Neuronal stem cell (in vitro differentiated cells): ENCODE measurements around the gene PLEK.

Source experiments
- DNase-seq: peaks from one replicate; pipeline ENCODE4 v3.0.0-alpha.2; 2013; ENCODE audit warnings: low spot score
- H2AFZ ChIP-seq: one replicate; pipeline ENCODE4 v1.6.1; 2013; ENCODE audit warnings: mild to moderate bottlenecking, low read length, inconsistent platforms
- H2AK5ac ChIP-seq: 2 replicates; pipeline ENCODE4 v1.6.1; 2013; ENCODE audit warnings: low read depth, mild to moderate bottlenecking, inconsistent platforms, low read length, moderate library complexity, mixed read lengths
- H2BK120ac ChIP-seq: 2 replicates; pipeline ENCODE4 v1.6.1; 2013; ENCODE audit warnings: low read depth, mild to moderate bottlenecking, inconsistent platforms, low read length, moderate library complexity, mixed read lengths
- H2BK12ac ChIP-seq: one replicate; pipeline ENCODE4 v1.6.1; 2013; ENCODE audit warnings: low read length, inconsistent platforms
- H2BK15ac ChIP-seq: 2 replicates; pipeline ENCODE4 v1.6.1; 2013; ENCODE audit warnings: mild to moderate bottlenecking, low read length, inconsistent platforms, mixed read lengths
- H2BK5ac ChIP-seq: one replicate; pipeline ENCODE4 v1.6.1; 2013; ENCODE audit warnings: inconsistent platforms, mild to moderate bottlenecking, low read length, moderate library complexity
- H3K14ac ChIP-seq: one replicate; pipeline ENCODE4 v1.6.1; 2013; ENCODE audit warnings: low read length, inconsistent platforms
- H3K18ac ChIP-seq: 2 replicates; pipeline ENCODE4 v1.6.1; 2013; ENCODE audit warnings: low read length, inconsistent platforms
- H3K23ac ChIP-seq: 2 replicates; pipeline ENCODE4 v1.6.1; 2013; ENCODE audit warnings: low read depth, mild to moderate bottlenecking, mixed read lengths, low read length, inconsistent platforms; ENCODE audit not compliant: poor library complexity
- H3K27ac ChIP-seq: replicated peaks from 3 replicates; pipeline ENCODE4 v1.5.1; 2013; ENCODE audit warnings: low read length, inconsistent platforms
- H3K27me3 ChIP-seq, 3 experiments: 2 replicates each; pipeline ENCODE4 v1.6.1; 2013; ENCODE audit warnings: low read length in 3 of 3, mild to moderate bottlenecking in 2 of 3, inconsistent platforms in 1 of 3, low read depth in 1 of 3, mixed read lengths in 1 of 3, moderate library complexity in 1 of 3; ENCODE audit not compliant: control insufficient read depth in 3 of 3, insufficient read depth in 3 of 3
- H3K36me3 ChIP-seq, 2 donors: replicated peaks in 1 of 2; 2 replicates each; pipeline ENCODE4 v1.6.1; 2013; ENCODE audit warnings: low read length in 2 of 2; ENCODE audit not compliant: control insufficient read depth in 2 of 2, insufficient read depth in 2 of 2
- H3K4ac ChIP-seq: 2 replicates; pipeline ENCODE4 v1.6.1; 2013; ENCODE audit warnings: inconsistent platforms, mild to moderate bottlenecking, low read length, moderate library complexity
- H3K4me1 ChIP-seq, 2 donors: 1 replicate in 1 of 2; 2 replicates in 1 of 2; pipeline ENCODE4 v1.6.1; 2013; ENCODE audit warnings: low read length in 2 of 2, low read depth in 1 of 2; ENCODE audit not compliant: control insufficient read depth in 2 of 2, insufficient read depth in 1 of 2
- H3K4me2 ChIP-seq: one replicate; pipeline ENCODE4 v1.6.1; 2013; ENCODE audit warnings: mild to moderate bottlenecking, low read length, inconsistent platforms; ENCODE audit not compliant: insufficient read depth, poor library complexity, severe bottlenecking
- H3K4me3 ChIP-seq, 2 donors: 2 replicates each; pipeline ENCODE4 v1.5.1; 2013; ENCODE audit warnings: low read length in 2 of 2, mild to moderate bottlenecking in 2 of 2, inconsistent platforms in 1 of 2, moderate library complexity in 1 of 2
- H3K79me1 ChIP-seq: one replicate; pipeline ENCODE4 v1.6.1; 2013; ENCODE audit warnings: low read depth, mild to moderate bottlenecking, inconsistent platforms, low read length, moderate library complexity
- H3K9ac ChIP-seq: one replicate; pipeline ENCODE4 v1.6.1; 2013; ENCODE audit warnings: mild to moderate bottlenecking, low read depth, low read length, inconsistent platforms; ENCODE audit not compliant: poor library complexity
- H3K9me3 ChIP-seq, 2 donors: replicated peaks in 1 of 2; 2 replicates each; pipeline versions ENCODE3 to v1.6.1; 2013; ENCODE audit warnings: low read length in 2 of 2, mild to moderate bottlenecking in 2 of 2, inconsistent platforms in 1 of 2, low read depth in 1 of 2, mixed read lengths in 1 of 2, moderate library complexity in 1 of 2; ENCODE audit not compliant: control insufficient read depth in 2 of 2, insufficient read depth in 1 of 2
- H4K8ac ChIP-seq: one replicate; pipeline ENCODE4 v1.6.1; 2013; ENCODE audit warnings: low read depth, mild to moderate bottlenecking, inconsistent platforms, low read length, moderate library complexity
- H4K91ac ChIP-seq: one replicate; pipeline ENCODE4 v1.6.1; 2013; ENCODE audit warnings: low read length, low read depth, mild to moderate bottlenecking, inconsistent platforms; ENCODE audit not compliant: poor library complexity
- WGBS, 2 donors: extraction: QIAGEN DNeasy Blood & Tissue Kit; methylation state at CpG; one replicate each; pipeline ENCODE4 v1.1.7; 2013; ENCODE audit warnings: missing lambda C conversion rate in 2 of 2, mixed read lengths in 1 of 2; ENCODE audit not compliant: insufficient read length in 2 of 2, insufficient replicate concordance in 1 of 2; ENCODE audit errors: extremely low coverage in 2 of 2; 5-methylcytosine and 5-hydroxymethylcytosine counted together

PLEK gene

GRCh38 chr2:68426848-68427579 is 61.9 kb downstream of the PLEK start:
- H2BK120ac ChIP-seq, result no peak overlapping the region
- WGBS, 2 donors, result no CpG with 5 or more reads among the region's 10 CpGs
- H3K79me1 ChIP-seq, result no peaks in the 10 kb centered on the region

DNA sequence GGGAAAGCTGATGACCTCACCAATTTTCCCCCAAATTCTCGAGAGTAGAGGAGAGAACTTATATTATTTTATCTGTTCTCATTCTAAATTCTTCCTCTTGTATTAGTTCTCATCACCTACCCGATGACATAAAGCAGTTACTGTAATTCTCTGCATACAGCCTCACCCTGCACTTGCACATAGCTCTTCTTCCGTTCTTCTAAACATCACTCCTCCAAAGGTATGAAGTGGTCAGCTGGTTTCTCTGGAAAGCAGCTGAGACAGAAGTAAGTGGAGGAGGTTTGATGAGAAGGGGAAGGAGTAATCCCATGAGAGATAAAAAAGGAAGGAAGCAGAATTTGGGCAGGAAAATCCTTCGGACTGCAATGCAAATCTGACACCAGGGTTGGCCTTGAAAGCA is 63.0 kb downstream of the PLEK start:
- Histone ChIP-seq H3K27ac (no peak overlapping the region), H3K23ac (no peak overlapping the region), H3K4me3 (no peak overlapping the region), H2BK5ac (no peak overlapping the region), H4K91ac (no peak overlapping the region), H3K79me1 (no peaks in the 10 kb centered on the region), H3K4me1 (no peaks in the 10 kb centered on the region), H3K4ac (no peak overlapping the region), H2AK5ac (no peak overlapping the region), H3K18ac (no peak overlapping the region), H3K9ac (no peak overlapping the region), H2BK120ac (no peak overlapping the region), H3K36me3 (no peaks in the 10 kb centered on the region), H2BK12ac (no peak overlapping the region), H4K8ac (no peak overlapping the region), H3K27me3 (peaks cover 0 to 14% (median 0%) of the 10 kb centered on the region in 3 experiments), H2BK15ac (no peak overlapping the region), H3K4me2 (no peak overlapping the region), H3K9me3 (no peaks in the 10 kb centered on the region), H2AFZ (no peak overlapping the region), H3K14ac (no peak overlapping the region)
- DNase-seq, result no peak
- no CpG with 5 or more reads among the region's 4 CpGs for WGBS, 2 donors

More at GRCh38 chr2:68426848-68427579, 61.9 kb downstream of the PLEK start:
- Histone ChIP-seq H2BK5ac (no peak overlapping the region), H3K4me3 (no peak overlapping the region), H4K8ac (no peak overlapping the region), H2BK12ac (no peak overlapping the region), H3K27me3 (peaks cover 0 to 14% (median 0%) of the 10 kb centered on the region in 3 experiments), H2AK5ac (no peak overlapping the region), H3K14ac (no peak overlapping the region), H3K4me2 (no peak overlapping the region), H3K9ac (no peak overlapping the region), H3K4me1 (no peaks in the 10 kb centered on the region), H3K23ac (no peak overlapping the region), H3K4ac (no peak overlapping the region), H3K9me3 (no peaks in the 10 kb centered on the region), H3K27ac (no peak overlapping the region), H2BK15ac (no peak overlapping the region), H2AFZ (no peak overlapping the region), H3K18ac (no peak overlapping the region), H3K36me3 (no peaks in the 10 kb centered on the region), H4K91ac (no peak overlapping the region)
- DNase-seq, result no peak

GRCh38 chr2:68428746-68429145 is 63.7 kb downstream of the PLEK start:
- no peak overlapping the region for H3K18ac ChIP-seq
- H3K27ac ChIP-seq, result no peak overlapping the region
- H2BK15ac ChIP-seq, result no peak overlapping the region
- no peak overlapping the region for H2AFZ ChIP-seq
- DNase-seq, result no peak
- no peak overlapping the region for H3K4me2 ChIP-seq
- no CpG with 5 or more reads among the region's 1 CpG for WGBS, 2 donors
- H3K36me3 ChIP-seq, result no peaks in the 10 kb centered on the region
- H3K4me1 ChIP-seq, result no peaks in the 10 kb centered on the region
- H3K9me3 ChIP-seq, result peaks cover 0 to 4% of the 10 kb centered on the region in 2 donors
- no peak overlapping the region for H2AK5ac ChIP-seq
- H2BK120ac ChIP-seq, result no peak overlapping the region
- H4K8ac ChIP-seq, result no peak overlapping the region
- H3K4me3 ChIP-seq, result no peak overlapping the region
- H3K9ac ChIP-seq, result no peak overlapping the region
- no peak overlapping the region for H2BK5ac ChIP-seq
- H2BK12ac ChIP-seq, result no peak overlapping the region
- no peaks in the 10 kb centered on the region for H3K79me1 ChIP-seq
- no peak overlapping the region for H3K14ac ChIP-seq
- no peak overlapping the region for H4K91ac ChIP-seq
- H3K4ac ChIP-seq, result no peak overlapping the region
- H3K27me3 ChIP-seq, result peaks cover 0 to 14% (median 0%) of the 10 kb centered on the region in 3 experiments
- H3K23ac ChIP-seq, result no peak overlapping the region

- H3K23ac ChIP-seq, result no peak overlapping the region
- no peak overlapping the region for H3K4ac ChIP-seq
- H4K91ac ChIP-seq, result no peak overlapping the region
- no peak overlapping the region for H3K4me3 ChIP-seq
- H3K79me1 ChIP-seq, result no peaks in the 10 kb centered on the region
- no peak overlapping the region for H2BK120ac ChIP-seq
- no peak overlapping the region for H2BK5ac ChIP-seq
- H3K4me2 ChIP-seq, result no peak overlapping the region
- no peak overlapping the region for H3K18ac ChIP-seq
- H3K27ac ChIP-seq, result no peak overlapping the region
- H2BK12ac ChIP-seq, result no peak overlapping the region
- no peak overlapping the region for H2AK5ac ChIP-seq
- no peak overlapping the region for H3K9ac ChIP-seq
- no peaks in the 10 kb centered on the region for H3K36me3 ChIP-seq
- H3K9me3 ChIP-seq, result peaks cover 0 to 4% of the 10 kb centered on the region in 2 donors
- no peak overlapping the region for H2BK15ac ChIP-seq
- DNase-seq, result no peak
- H3K4me1 ChIP-seq, result no peaks in the 10 kb centered on the region
- peaks cover 0 to 14% (median 0%) of the 10 kb centered on the region in 3 experiments for H3K27me3 ChIP-seq
- WGBS, 2 donors, result no CpG with 5 or more reads among the region's 7 CpGs
- H2AFZ ChIP-seq, result no peak overlapping the region
- H3K14ac ChIP-seq, result no peak overlapping the region
- H4K8ac ChIP-seq, result no peak overlapping the region
Observed at GRCh38 chr2:68429311-68429826, 64.3 kb downstream of the PLEK start.
